Natural killer cell (primary cell): Measurements from ENCODE around the gene KRTAP4-16. TPM values are rescaled to one million over a fixed set of nuclear protein-coding genes. Genes with fewer than 3 reads are reported as not detected.
A peak's percentile ranks its signal among the peaks of the same experiment; 100 is the strongest.

Source experiments
- ATAC-seq, 3 donors: fragments of 150-1000 bp in 2 of 3; fragments of 200-7000 bp in 1 of 3; cut with Tn5 transposase; 1 replicate in 1 of 3; 2 replicates in 2 of 3; pipeline ENCODE4 v1.10.0; 2021; ENCODE audit warnings: mild to moderate bottlenecking in 2 of 3, moderate library complexity in 2 of 3
- DNase-seq, 2 donors: peaks; one replicate each; pipeline versions ENCODE4 v3.0.0 to v3.0.0-alpha.2; 2013 to 2021; ENCODE audit warnings: mixed read lengths in 1 of 2
- H3K27ac ChIP-seq: one replicate; pipeline ENCODE4 v1.5.1; 2013; ENCODE audit warnings: mild to moderate bottlenecking, low read length
- H3K27me3 ChIP-seq: one replicate; pipeline ENCODE4 v1.6.1; 2013; ENCODE audit warnings: low read length; ENCODE audit not compliant: control insufficient read depth, insufficient read depth
- H3K36me3 ChIP-seq: one replicate; pipeline ENCODE4 v1.6.1; 2013; ENCODE audit warnings: low read length; ENCODE audit not compliant: control insufficient read depth, insufficient read depth
- H3K4me1 ChIP-seq: one replicate; pipeline ENCODE4 v1.6.1; 2013; ENCODE audit warnings: low read length; ENCODE audit not compliant: control insufficient read depth, insufficient read depth
- H3K4me3 ChIP-seq: one replicate; pipeline ENCODE4 v1.5.1; 2013; ENCODE audit warnings: low read length
- H3K9me3 ChIP-seq: one replicate; pipeline ENCODE4 v1.6.1; 2013; ENCODE audit warnings: low read length; ENCODE audit not compliant: control insufficient read depth, insufficient read depth
- H3K27ac Mint-ChIP-seq, 2 donors: one replicate each; pipeline ENCODE4 v1.8.0; 2022; ENCODE audit warnings: mild to moderate bottlenecking in 2 of 2, mixed read lengths in 2 of 2, moderate library complexity in 1 of 2
- H3K27me3 Mint-ChIP-seq, 2 donors: one replicate each; pipeline ENCODE4 v1.8.0; 2022; ENCODE audit warnings: low read depth in 2 of 2, mixed read lengths in 2 of 2
- H3K36me3 Mint-ChIP-seq: one replicate; pipeline ENCODE4 v1.8.0; 2022; ENCODE audit warnings: mixed read lengths
- H3K4me1 Mint-ChIP-seq, 2 donors: one replicate each; pipeline ENCODE4 v1.8.0; 2022; ENCODE audit warnings: mixed read lengths in 2 of 2
- H3K4me3 Mint-ChIP-seq: one replicate; pipeline ENCODE4 v1.8.0; 2022; ENCODE audit warnings: mild to moderate bottlenecking, moderate library complexity, mixed read lengths
- H3K9me3 Mint-ChIP-seq, 2 donors: one replicate each; pipeline ENCODE4 v1.8.0; 2022; ENCODE audit warnings: mixed read lengths in 2 of 2
- CTCF ChIP-seq: fragments of 200-600 bp; IDR thresholded peaks from one replicate; pipeline ENCODE4 v1.8.0; 2022; ENCODE audit warnings: antibody characterized with exemption
- WGBS: methylation state at CpG from one replicate; pipeline ENCODE4 v1.1.7; 2013; ENCODE audit warnings: missing lambda C conversion rate; ENCODE audit not compliant: insufficient coverage; 5-methylcytosine and 5-hydroxymethylcytosine counted together
- intact Hi-C: fragments of 100-400 bp; cut with micrococcal nuclease; formaldehyde crosslinking; loops from one replicate; pipeline ENCODE4 v1.14.2; 2022
- total RNA-seq, 4 donors: library from RNA; stranded (reverse); fragments of 120-200 nt in 1 of 4; gene quantifications; one replicate each; pipeline versions ENCODE4 v1.2.3 to v1.2.4, GENCODE V29; 2013 to 2022

KRTAP4-16 gene
- total RNA-seq, 3 donors from 2014 or later (not counting 1 experiment from before 2014, with no cell fraction given), result not detected

DNA sequence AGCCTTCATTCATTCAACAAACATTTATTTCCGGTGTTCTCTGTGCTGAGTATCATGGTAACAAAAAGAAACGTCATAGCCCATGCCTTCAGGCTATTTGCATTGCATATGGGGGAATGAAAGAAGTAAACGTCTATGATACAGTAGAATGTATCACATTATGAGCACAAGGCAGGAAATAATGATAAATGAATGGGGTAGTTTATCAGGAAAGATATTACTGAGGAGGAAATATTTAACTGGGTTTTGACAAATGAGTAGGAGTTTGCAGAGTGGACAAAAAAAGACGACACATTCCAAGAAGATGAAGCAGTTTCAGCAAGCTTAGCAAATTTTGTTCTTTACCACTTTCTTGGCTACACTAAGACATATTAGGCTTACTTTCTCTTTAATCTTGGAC is 19.4 kb downstream of the KRTAP4-16 start:
- 67% methylated on average over 4 of the region's 4 CpGs for whole genome bisulfite sequencing
- no peak for ATAC-seq
- Mint-ChIP-seq H3K9me3 (no peaks in the 10 kb centered on the region), H3K4me3 (no peak overlapping the region), H3K4me1 (no peaks in the 10 kb centered on the region), H3K27ac (no peak overlapping the region), H3K27me3 (peaks cover 21 to 23% of the 10 kb centered on the region in 2 donors), H3K36me3 (no peaks in the 10 kb centered on the region)
- Histone ChIP-seq H3K27ac (no peak overlapping the region), H3K27me3 (no peaks in the 10 kb centered on the region), H3K36me3 (no peaks in the 10 kb centered on the region), H3K4me1 (no peaks in the 10 kb centered on the region), H3K4me3 (no peak overlapping the region), H3K9me3 (no peaks in the 10 kb centered on the region)
- intact Hi-C loops, result no loop called here
- no peak for DNase-seq
- TF ChIP-seq CTCF, result no peak

DNA sequence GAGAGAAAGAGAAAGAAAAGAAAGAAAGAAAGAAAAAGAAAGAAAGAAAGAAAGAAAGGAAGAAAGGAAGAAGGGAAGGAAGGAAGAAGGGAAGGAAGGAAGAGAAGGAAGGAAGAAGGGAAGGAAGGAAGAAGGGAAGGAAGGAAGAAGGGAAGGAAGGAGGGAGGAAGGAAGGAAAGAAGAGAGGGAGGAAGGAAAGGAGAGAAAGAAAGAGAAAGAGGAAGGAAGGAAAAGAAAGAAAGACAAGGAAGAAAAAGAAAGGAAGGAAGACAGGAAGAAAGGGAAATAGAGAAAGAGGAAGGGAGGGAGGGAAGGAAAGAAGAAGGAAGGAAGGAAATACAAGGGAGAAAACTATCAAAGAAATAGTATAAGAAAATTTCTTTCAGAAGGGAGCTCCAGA is 25.2 kb downstream of the KRTAP4-16 start:
- H3K27ac ChIP-seq, result no peak overlapping the region

GRCh38 chr17:41073676-41074075 is 28.3 kb downstream of the KRTAP4-16 start:
- Mint-ChIP-seq H3K4me1 (no peaks in the 10 kb centered on the region), H3K4me3 (no peak overlapping the region), H3K9me3 (no peaks in the 10 kb centered on the region), H3K27me3 (peaks cover 20 to 28% of the 10 kb centered on the region in 2 donors), H3K27ac (no peak overlapping the region), H3K36me3 (no peaks in the 10 kb centered on the region)
- H3K36me3 ChIP-seq, result no peaks in the 10 kb centered on the region
- H3K9me3 ChIP-seq, result no peaks in the 10 kb centered on the region
- no peak overlapping the region for H3K4me3 ChIP-seq
- WGBS, result 91% methylated on average over 2 of the region's 2 CpGs
- H3K4me1 ChIP-seq, result no peaks in the 10 kb centered on the region
- ATAC-seq (no peak), DNase-seq (no peak)
- no peak overlapping the region for H3K27ac ChIP-seq
- peaks cover 8% of the 10 kb centered on the region for H3K27me3 ChIP-seq
- TF ChIP-seq CTCF, result no peak
- intact Hi-C loops, result no loop called here

More for the DNA sequence above, 25.2 kb downstream of the KRTAP4-16 start:
- Histone ChIP-seq H3K4me1 (no peaks in the 10 kb centered on the region), H3K27me3 (peaks cover 8% of the 10 kb centered on the region), H3K36me3 (no peaks in the 10 kb centered on the region), H3K9me3 (no peaks in the 10 kb centered on the region), H3K4me3 (no peak overlapping the region)
- ATAC-seq (no peak), DNase-seq (no peak)
- Mint-ChIP-seq H3K27me3 (peaks cover 30 to 42% of the 10 kb centered on the region in 2 donors), H3K9me3 (no peaks in the 10 kb centered on the region), H3K27ac (no peak overlapping the region), H3K4me3 (no peak overlapping the region), H3K4me1 (no peaks in the 10 kb centered on the region), H3K36me3 (no peaks in the 10 kb centered on the region)
- intact Hi-C loops, result no loop called here
- peak; percentile 13 for TF ChIP-seq CTCF

- Histone ChIP-seq H3K4me3 (no peak overlapping the region), H3K36me3 (no peaks in the 10 kb centered on the region), H3K4me1 (no peaks in the 10 kb centered on the region), H3K27ac (no peak overlapping the region), H3K9me3 (no peaks in the 10 kb centered on the region), H3K27me3 (peaks cover 3% of the 10 kb centered on the region)
- no peak overlapping the region for H3K4me3 Mint-ChIP-seq
- TF ChIP-seq CTCF, result no peak
- DNase-seq, result no peak
- intact Hi-C loops, result no loop called here
- no peak for ATAC-seq
- no peaks in the 10 kb centered on the region for H3K9me3 Mint-ChIP-seq
- no peaks in the 10 kb centered on the region for H3K4me1 Mint-ChIP-seq
- H3K27me3 Mint-ChIP-seq, result peaks cover 20 to 22% of the 10 kb centered on the region in 2 donors
- WGBS, result 86% methylated on average over 5 of the region's 5 CpGs
- no peaks in the 10 kb centered on the region for H3K36me3 Mint-ChIP-seq
- H3K27ac Mint-ChIP-seq, result no peak overlapping the region
Measured at GRCh38 chr17:41071606-41072360, 30.2 kb downstream of the KRTAP4-16 start.
